Measurements from ENCODE around the gene CNBD2. TPM values are rescaled to one million over a fixed set of nuclear protein-coding genes. Genes with fewer than 3 reads are reported as not detected.
"Not testable (repeated sequence)": the region's sequence is repeated elsewhere in the genome, so short reads cannot be mapped to it uniquely, and the experiment has no call there.

Gene CNBD2
- total and polyA plus RNA-seq, 4 experiments from 2014 or later: 6.7 to 8.2 (median 7.5) TPM

DNA sequence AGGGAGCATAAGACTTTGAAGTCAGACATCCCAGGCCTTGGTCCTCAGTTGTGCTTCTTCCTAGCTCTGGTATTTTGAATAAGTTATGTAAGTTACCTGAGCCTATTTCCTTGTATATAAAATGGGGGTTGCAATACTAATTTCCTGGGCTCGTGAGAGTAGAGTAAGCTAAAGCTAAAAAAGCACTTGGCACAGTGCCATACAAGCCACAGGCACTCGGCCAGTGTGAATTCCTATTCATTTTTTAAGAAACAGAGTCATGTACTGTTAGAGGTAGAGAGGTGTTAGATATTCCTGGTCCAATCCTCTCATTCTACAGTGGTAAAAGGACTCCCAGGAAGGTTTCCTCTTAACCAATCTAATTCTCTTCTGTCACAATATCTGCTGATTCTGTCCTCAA is 106.6 kb downstream of the CNBD2 start:
- Histone ChIP-seq H3K4me3 (ENCODE audit: low read length in 2 of 2) (no peak overlapping the region), H3K4me1 (ENCODE audit: insufficient read depth, low read length) (no peaks in the 10 kb centered on the region), H3K9me3 (ENCODE audit: control insufficient read depth in 1 of 2, low read length in 2 of 2) (no peaks in the 10 kb centered on the region), H3K27me3 (ENCODE audit: insufficient read depth, low read length) (no peaks in the 10 kb centered on the region), H3K27ac (ENCODE audit: low read depth, low read length) (no peak overlapping the region), H3K36me3 (ENCODE audit: insufficient read depth, low read length) (no peaks in the 10 kb centered on the region)
- POLR2A ChIA-PET (ENCODE audit: partially characterized antibody): no interaction called here
- H3K4me1 Mint-ChIP-seq: peaks cover 0 to 1% (median 0%) of the 10 kb centered on the region in 4 donors
- peaks cover 10 to 23% of the 10 kb centered on the region in 2 donors for H3K27me3 Mint-ChIP-seq
- no peaks in the 10 kb centered on the region for H3K36me3 Mint-ChIP-seq
- CTCF ChIA-PET (ENCODE audit: partially characterized antibody): interaction anchor here (1.0 to 1.7 kb wide), 3 partner anchors 8 to 80 kb away, joined by 3 to 5 read pairs (median 4); no protein-coding TSS in a partner anchor
- no peak for DNase-seq
- intact Hi-C loops (cut with micrococcal nuclease): no loop called here
- peaks cover 0 to 2% (median 0%) of the 10 kb centered on the region in 8 donors for H3K9me3 Mint-ChIP-seq
- no peak overlapping the region for H3K4me3 Mint-ChIP-seq
- no peak overlapping the region for H3K27ac Mint-ChIP-seq

DNA sequence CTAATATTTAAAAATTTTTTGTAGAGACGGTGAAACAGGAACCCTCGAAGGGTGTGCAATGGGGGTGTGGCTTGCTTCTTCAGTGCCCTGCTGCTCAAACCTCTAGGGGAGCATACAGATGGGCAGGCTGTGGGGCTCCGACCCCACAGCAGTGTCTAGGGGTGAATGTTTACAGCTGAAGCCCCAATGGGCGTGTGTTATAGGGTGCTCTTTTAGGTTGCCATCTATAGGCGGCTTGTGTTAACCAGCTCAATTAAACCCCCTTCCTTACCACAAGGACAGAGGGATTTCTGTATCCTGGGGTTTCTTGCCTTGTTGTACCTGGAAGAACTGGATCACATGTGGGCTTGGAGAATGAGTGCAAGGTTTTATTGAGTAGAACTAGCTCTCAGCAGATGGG is 109.4 kb downstream of the CNBD2 start:
- H3K27ac ChIP-seq (ENCODE audit: low read depth, low read length); POLR2A ChIA-PET (ENCODE audit: partially characterized antibody); H3K4me1 ChIP-seq (ENCODE audit: insufficient read depth, low read length); H3K9me3 Mint-ChIP-seq; H3K4me3 ChIP-seq (ENCODE audit: low read length in 2 of 2); H3K27ac Mint-ChIP-seq; H3K36me3 ChIP-seq (ENCODE audit: insufficient read depth, low read length); H3K27me3 ChIP-seq (ENCODE audit: insufficient read depth, low read length); H3K4me1 Mint-ChIP-seq; intact Hi-C loops (cut with micrococcal nuclease); DNase-seq; H3K4me3 Mint-ChIP-seq; H3K36me3 Mint-ChIP-seq; H3K9me3 ChIP-seq (ENCODE audit: control insufficient read depth in 1 of 2, low read length in 2 of 2): not testable (repeated sequence)
- CTCF ChIA-PET (ENCODE audit: partially characterized antibody): interaction anchor here (1.0 kb wide), 1 partner anchor 85 kb away, joined by 3 read pairs; no protein-coding TSS in a partner anchor
- peaks cover 10 to 20% of the 10 kb centered on the region in 2 donors for H3K27me3 Mint-ChIP-seq

DNA sequence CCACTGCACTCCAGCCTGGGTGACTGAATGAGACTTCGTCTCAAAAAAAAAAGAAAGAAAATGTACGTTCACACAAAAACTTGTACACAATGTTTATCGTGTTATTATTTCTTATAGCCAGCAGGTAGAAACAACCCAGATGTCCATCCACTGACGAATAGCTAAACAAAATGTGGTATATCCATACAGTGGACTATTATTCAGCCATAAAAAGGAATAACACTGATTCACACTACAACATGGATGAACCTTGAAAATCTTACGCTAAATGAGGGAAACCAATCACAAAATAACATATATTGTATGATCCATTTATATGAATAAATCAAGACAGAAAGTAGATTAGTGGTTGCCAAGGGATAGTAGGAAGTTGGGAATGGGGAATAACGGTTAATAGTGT is 111.1 kb downstream of the CNBD2 start:
- Histone ChIP-seq H3K36me3 (ENCODE audit: insufficient read depth, low read length) (no peaks in the 10 kb centered on the region), H3K4me3 (ENCODE audit: low read length in 2 of 2) (no peak overlapping the region), H3K27me3 (ENCODE audit: insufficient read depth, low read length) (no peaks in the 10 kb centered on the region), H3K27ac (ENCODE audit: low read depth, low read length) (no peak overlapping the region), H3K9me3 (ENCODE audit: control insufficient read depth in 1 of 2, low read length in 2 of 2) (no peaks in the 10 kb centered on the region), H3K4me1 (ENCODE audit: insufficient read depth, low read length) (no peaks in the 10 kb centered on the region)
- H3K36me3 Mint-ChIP-seq: peaks cover 0 to 1% of the 10 kb centered on the region in 2 donors
- no peak for DNase-seq
- H3K27me3 Mint-ChIP-seq: peaks cover 10 to 16% of the 10 kb centered on the region in 2 donors
- POLR2A ChIA-PET (ENCODE audit: partially characterized antibody): no interaction called here
- intact Hi-C loops (cut with micrococcal nuclease): no loop called here
- H3K4me1 Mint-ChIP-seq: peaks cover 0 to 1% (median 0%) of the 10 kb centered on the region in 4 donors
- CTCF ChIA-PET (ENCODE audit: partially characterized antibody): interaction anchor here (1.8 kb wide), 1 partner anchor 87 kb away, joined by 5 read pairs; no protein-coding TSS in a partner anchor
- peaks cover 0 to under 1% (median 0%) of the 10 kb centered on the region in 8 donors for H3K9me3 Mint-ChIP-seq
- H3K4me3 Mint-ChIP-seq: no peak overlapping the region
- no peak overlapping the region for H3K27ac Mint-ChIP-seq

DNA sequence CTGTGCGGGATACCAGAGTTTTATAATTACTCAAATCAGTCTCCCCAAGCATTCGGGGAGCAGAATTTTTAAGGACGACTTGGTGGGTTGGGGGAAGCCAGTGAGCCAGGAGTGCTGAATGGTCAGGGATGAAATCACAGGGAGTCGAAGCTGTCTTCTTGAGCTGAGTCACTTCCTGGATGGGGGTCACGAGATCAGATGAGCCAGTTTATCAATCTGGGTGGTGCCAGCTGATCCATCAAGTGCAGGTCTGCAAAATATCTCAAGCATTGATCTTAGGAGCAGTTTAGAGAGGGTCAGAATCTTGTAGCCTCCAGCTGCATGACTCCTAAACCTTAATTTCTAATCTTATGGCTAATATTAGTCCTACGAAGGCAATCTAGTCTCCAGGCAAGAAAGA is 111.6 kb downstream of the CNBD2 start:
- H3K4me3 ChIP-seq (ENCODE audit: low read length in 2 of 2); DNase-seq; H3K27ac Mint-ChIP-seq; H3K9me3 Mint-ChIP-seq; H3K36me3 Mint-ChIP-seq; H3K4me1 ChIP-seq (ENCODE audit: insufficient read depth, low read length); H3K27me3 ChIP-seq (ENCODE audit: insufficient read depth, low read length); H3K9me3 ChIP-seq (ENCODE audit: control insufficient read depth in 1 of 2, low read length in 2 of 2); H3K4me1 Mint-ChIP-seq; H3K36me3 ChIP-seq (ENCODE audit: insufficient read depth, low read length); H3K27ac ChIP-seq (ENCODE audit: low read depth, low read length); H3K4me3 Mint-ChIP-seq; POLR2A ChIA-PET (ENCODE audit: partially characterized antibody); intact Hi-C loops (cut with micrococcal nuclease): not testable (repeated sequence)
- H3K27me3 Mint-ChIP-seq: peaks cover 10 to 18% of the 10 kb centered on the region in 2 donors
- CTCF ChIA-PET (ENCODE audit: partially characterized antibody): interaction anchor here (1.8 kb wide), 1 partner anchor 87 kb away, joined by 5 read pairs; no protein-coding TSS in a partner anchor

Other genes starting within 250 kb of the CNBD2 start
- 100 to 1,000 TPM; 631 to 665 TPM for gene RBM39, start 226.3 kb upstream of the CNBD2 start, total RNA-seq
- gene RBM39, start 226.3 kb upstream of the CNBD2 start, polyA plus RNA-seq: 100 to 1,000 TPM in 1 of 2 donors, 10 to 100 TPM in 1; 76.7 to 153 TPM
- gene PHF20, start 196.6 kb upstream of the CNBD2 start, total RNA-seq: 10 to 100 TPM; 72.9 to 82.3 TPM
- 100 to 1,000 TPM; 106 to 126 TPM for gene PHF20, start 196.6 kb upstream of the CNBD2 start, polyA plus RNA-seq
- 10 to 100 TPM; 45.1 to 53.8 TPM for gene SCAND1, start 14.1 kb upstream of the CNBD2 start, total RNA-seq
- 100 to 1,000 TPM; 124 to 185 TPM for gene SCAND1, start 14.1 kb upstream of the CNBD2 start, polyA plus RNA-seq
- under 1 TPM; 0.17 to 0.30 TPM for gene EPB41L1, start 186.2 kb downstream of the CNBD2 start, total RNA-seq
- not detected for gene EPB41L1, start 186.2 kb downstream of the CNBD2 start, polyA plus RNA-seq

Measured in CD4-positive, alpha-beta memory T cell (primary cell).